AG04449 (cell line): ENCODE data around the gene PEX14.

ENCODE experiments used
- CTCF ChIA-PET: fragments of 350-600 bp; formaldehyde crosslinking; extraction: SDS; loops from one replicate; lab custom pipeline; 2021; ENCODE audit warnings: antibody characterized with exemption; lab: Yijun Ruan, JAX
- POLR2A ChIA-PET: fragments of 400-600, 350-600 bp; formaldehyde crosslinking; extraction: SDS; loops from one replicate; lab custom pipeline; 2020; ENCODE audit warnings: antibody characterized with exemption, inconsistent platforms; lab: Yijun Ruan, JAX
- DNase-seq: peaks from one replicate; pipeline ENCODE4 v3.0.0-alpha.2; 2010; ENCODE audit warnings: low read depth, low spot score
- H3K4me3 ChIP-seq: 2 replicates; pipeline ENCODE4 v1.5.1; 2011; ENCODE audit warnings: low read depth, mild to moderate bottlenecking, control low read depth, low read length
- TF ChIP-seq, protein P1 (sequence below): IDR thresholded peaks from one replicate; pipeline ENCODE4 v1.5.1; 2011; ENCODE audit warnings: mild to moderate bottlenecking, moderate library complexity, low read length, control low read depth, inconsistent platforms; ENCODE audit not compliant: insufficient read depth; ENCODE audit errors: missing control alignments

Gene PEX14

DNA sequence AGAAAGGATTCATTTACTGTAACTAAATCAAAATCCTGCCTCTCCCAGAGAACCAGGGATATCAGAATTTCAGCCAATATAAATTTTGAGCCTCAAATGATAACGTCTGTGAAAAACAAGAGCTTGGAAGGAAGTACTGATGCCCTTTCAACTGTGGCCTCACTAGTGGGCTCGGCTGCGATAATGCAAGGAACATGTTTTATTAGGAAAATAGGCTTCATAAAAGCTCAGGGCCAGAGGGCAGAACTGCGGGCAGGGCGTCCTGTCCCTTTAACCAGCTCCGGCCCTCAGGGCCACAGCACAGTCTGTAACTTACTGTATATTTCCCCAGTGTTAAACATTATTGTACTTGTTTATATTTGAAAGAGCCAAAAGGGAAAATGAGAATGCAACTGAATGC lies 122.0 kb downstream of the PEX14 start:
- ChIA-PET CTCF (no interaction called here), POLR2A (no interaction called here)
- no peak overlapping the region for H3K4me3 ChIP-seq
- TF ChIP-seq, protein P1, sequence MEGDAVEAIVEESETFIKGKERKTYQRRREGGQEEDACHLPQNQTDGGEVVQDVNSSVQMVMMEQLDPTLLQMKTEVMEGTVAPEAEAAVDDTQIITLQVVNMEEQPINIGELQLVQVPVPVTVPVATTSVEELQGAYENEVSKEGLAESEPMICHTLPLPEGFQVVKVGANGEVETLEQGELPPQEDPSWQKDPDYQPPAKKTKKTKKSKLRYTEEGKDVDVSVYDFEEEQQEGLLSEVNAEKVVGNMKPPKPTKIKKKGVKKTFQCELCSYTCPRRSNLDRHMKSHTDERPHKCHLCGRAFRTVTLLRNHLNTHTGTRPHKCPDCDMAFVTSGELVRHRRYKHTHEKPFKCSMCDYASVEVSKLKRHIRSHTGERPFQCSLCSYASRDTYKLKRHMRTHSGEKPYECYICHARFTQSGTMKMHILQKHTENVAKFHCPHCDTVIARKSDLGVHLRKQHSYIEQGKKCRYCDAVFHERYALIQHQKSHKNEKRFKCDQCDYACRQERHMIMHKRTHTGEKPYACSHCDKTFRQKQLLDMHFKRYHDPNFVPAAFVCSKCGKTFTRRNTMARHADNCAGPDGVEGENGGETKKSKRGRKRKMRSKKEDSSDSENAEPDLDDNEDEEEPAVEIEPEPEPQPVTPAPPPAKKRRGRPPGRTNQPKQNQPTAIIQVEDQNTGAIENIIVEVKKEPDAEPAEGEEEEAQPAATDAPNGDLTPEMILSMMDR: no peak
- DNase-seq: no peak

DNA sequence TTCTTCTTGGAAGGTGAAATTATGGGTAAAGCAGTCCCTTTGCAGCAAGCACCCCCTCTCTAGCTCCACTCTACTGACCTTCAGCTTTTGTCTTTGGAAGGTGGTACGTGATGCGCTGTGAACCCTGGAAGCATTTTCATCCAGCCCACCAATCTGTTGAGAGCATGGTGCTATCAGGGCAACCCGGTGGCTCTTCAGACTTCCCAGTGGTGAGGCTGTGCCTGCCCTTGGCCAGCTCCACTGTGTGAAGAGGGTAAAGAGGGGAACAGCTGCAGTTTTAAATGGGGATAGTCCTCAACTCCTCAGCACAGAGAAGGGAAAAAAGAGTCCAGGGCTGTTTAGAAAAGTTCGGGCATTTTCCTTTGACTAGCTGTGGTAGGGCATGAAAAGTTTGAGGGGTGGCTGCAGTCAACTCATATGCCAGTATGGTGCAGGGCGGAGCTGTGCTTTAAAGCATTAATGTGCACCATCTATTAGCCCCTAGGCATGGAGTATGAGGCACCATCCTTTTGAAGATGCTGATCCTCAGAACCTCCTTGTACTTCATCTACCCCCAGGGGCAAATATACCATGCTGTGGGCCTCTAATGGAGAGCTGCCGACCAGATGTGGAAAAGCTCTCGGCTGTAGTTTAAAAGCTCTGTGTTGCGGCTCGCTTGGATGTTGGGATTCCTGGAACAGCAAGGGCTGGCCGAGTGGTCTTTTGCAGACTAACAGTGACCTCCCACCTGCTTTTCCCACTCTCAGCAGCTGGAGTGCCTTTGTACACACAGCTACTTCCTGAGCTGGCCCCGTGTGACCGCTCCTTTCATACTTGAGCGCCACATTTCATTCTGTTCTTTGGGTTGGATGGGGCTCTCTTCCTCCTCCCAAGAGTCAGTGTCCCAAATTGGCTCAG lies 123.0 kb downstream of the PEX14 start:
- ChIA-PET POLR2A (no interaction called here), CTCF (interaction anchor here (0.8 kb wide), 1 partner anchor 11 kb away, joined by 3 read pairs; no protein-coding TSS in a partner anchor)
- no peak for DNase-seq
- TF ChIP-seq, protein P1: no peak
- no peak overlapping the region for H3K4me3 ChIP-seq

DNA sequence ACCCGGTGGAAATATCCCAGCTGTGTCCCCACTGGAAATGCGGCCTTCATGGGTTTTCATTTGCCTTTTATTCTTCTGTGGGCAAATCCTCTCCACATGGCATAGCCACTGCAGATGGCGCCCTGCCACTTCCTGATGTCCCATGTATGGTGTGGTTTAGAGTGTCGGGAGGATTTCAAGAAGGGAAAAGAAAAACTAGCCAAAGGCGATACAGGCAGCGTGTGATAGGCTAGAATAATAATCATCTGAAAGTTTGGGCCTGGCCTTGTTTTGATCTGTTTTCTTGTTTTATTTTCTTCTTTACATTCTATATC lies 123.6 kb downstream of the PEX14 start:
- no peak for DNase-seq
- TF ChIP-seq, protein P1: no peak
- POLR2A ChIA-PET: no interaction called here
- no peak overlapping the region for H3K4me3 ChIP-seq
- CTCF ChIA-PET: interaction anchor here (0.8 kb wide), 1 partner anchor 10 kb away, joined by 3 read pairs; no protein-coding TSS in a partner anchor

DNA sequence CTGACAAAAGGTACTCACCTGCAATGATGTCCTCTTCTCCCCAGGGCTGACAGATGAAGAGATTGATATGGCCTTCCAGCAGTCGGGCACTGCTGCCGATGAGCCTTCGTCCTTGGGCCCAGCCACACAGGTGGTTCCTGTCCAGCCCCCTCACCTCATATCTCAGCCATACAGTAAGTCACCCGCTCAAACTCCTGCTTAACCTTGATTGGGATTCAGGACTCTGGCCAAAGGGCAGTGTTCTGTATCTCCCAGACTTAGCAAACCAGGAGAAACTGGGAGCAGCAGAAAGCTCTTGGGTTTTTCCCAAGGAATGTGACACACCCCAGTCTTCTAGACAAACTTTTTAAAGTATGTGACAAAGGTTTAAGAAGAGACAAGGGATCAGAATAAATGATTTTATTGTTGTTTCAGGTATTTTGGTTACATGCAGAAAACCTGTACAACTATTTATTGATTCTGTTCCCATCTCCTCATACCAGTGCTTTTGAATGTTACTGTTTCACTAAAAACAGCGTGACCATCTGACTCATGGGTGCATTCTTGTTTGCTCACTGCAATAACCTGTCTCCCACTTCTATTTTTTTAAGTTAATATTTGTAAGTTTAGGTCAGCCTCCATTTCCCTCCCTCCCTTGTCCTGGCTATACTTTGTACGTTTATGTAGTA lies 124.6 kb downstream of the PEX14 start:
- CTCF ChIA-PET: interaction anchor here (0.9 to 1.3 kb wide), 4 partner anchors 9 to 20 kb away, joined by 3 to 4 read pairs (median 3); no protein-coding TSS in a partner anchor

DNA sequence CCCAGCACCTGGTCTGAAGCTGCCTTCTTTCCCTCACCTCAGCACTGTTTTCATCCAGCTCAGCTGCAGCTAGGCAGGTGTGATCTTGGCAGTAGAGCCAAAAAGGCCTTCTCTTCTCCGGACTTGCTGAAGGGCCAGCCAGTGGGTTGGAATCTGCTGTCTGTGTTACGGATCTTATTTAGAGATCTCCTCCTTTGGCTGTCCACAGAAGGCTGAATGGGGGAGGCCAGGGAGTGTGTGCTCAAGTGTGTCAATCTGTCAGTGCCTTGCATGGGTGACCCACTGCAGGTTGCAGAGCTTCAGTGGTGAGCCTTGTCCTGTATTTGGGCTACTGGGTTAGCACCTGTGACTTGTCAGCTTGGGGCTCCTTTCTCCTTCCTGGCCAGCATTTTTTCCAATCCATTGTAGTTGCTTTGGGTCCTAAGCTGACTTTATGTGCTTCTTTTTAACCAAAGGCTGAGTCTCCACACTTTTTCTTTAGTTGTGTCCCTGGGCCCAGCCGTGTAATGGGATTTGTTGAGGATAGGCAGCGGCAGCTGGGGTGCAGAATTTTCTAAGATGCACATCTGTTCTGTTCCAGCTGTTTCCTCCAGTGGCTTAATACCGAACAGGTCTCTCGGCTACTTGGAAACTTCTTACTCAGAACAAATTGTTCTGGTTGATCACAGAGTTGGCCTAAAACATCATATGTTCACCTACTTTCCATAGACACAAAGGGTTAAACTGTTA lies 126.8 kb downstream of the PEX14 start:
- ChIA-PET CTCF (interaction anchor here (1.4 kb wide), 1 partner anchor 16 kb away, joined by 3 read pairs; no protein-coding TSS in a partner anchor), POLR2A (interaction anchor here (0.7 kb wide), 1 partner anchor 73 kb away, joined by 5 read pairs; no protein-coding TSS in a partner anchor)
- TF ChIP-seq, protein P1: no peak
- no peak for DNase-seq
- no peak overlapping the region for H3K4me3 ChIP-seq

More for the DNA sequence above, 124.6 kb downstream of the PEX14 start:
- TF ChIP-seq, protein P1: no peak
- no peak overlapping the region for H3K4me3 ChIP-seq
- POLR2A ChIA-PET: no interaction called here
- DNase-seq: peak; percentile 63
